IPS-18a (cell line): ENCODE results near the gene SMG9.

Experiments
- H3K27ac ChIP-seq: one replicate; pipeline ENCODE4 v1.5.1; 2013; ENCODE audit warnings: low read length
- H3K27me3 ChIP-seq: one replicate; pipeline ENCODE4 v1.6.1; 2013; ENCODE audit warnings: mild to moderate bottlenecking, low read length; ENCODE audit not compliant: control insufficient read depth, insufficient read depth
- H3K36me3 ChIP-seq: one replicate; pipeline ENCODE4 v1.6.1; 2013; ENCODE audit warnings: low read depth, low read length; ENCODE audit not compliant: control insufficient read depth
- H3K4me1 ChIP-seq: one replicate; pipeline ENCODE4 v1.6.1; 2013; ENCODE audit warnings: low read depth, low read length; ENCODE audit not compliant: control insufficient read depth
- H3K4me3 ChIP-seq: one replicate; pipeline ENCODE4 v1.5.1; 2013; ENCODE audit warnings: low read length
- H3K9ac ChIP-seq: one replicate; pipeline ENCODE4 v1.6.1; 2013; ENCODE audit warnings: mild to moderate bottlenecking, low read length, moderate library complexity
- H3K9me3 ChIP-seq: one replicate; pipeline ENCODE4 v1.6.1; 2013; ENCODE audit warnings: low read depth, low read length; ENCODE audit not compliant: control insufficient read depth

The SMG9 gene

DNA sequence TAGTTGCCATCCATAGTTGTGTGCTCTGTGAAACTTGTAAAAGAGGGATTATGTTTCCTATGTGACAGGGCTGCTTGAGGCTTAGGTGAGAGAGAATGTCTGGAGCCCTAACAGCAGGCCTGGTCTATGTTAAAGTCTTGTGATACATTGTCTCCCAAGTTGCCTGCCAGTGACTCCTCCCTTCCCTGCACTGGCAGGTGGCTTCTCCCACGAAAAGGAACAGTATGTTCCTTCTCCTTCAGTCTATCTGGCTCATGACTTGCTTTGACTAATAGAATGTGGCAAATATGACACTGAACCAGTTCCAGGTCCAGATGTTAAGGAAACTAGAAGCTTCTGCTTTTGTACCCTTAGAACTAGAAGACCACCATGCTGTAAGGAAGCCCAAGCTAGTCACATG is 31.9 kb upstream of the SMG9 start:
- Histone ChIP-seq H3K9ac (no peak overlapping the region), H3K36me3 (no peaks in the 10 kb centered on the region), H3K9me3 (no peaks in the 10 kb centered on the region), H3K4me3 (no peak overlapping the region), H3K27me3 (no peaks in the 10 kb centered on the region), H3K27ac (no peak overlapping the region), H3K4me1 (no peaks in the 10 kb centered on the region)

DNA sequence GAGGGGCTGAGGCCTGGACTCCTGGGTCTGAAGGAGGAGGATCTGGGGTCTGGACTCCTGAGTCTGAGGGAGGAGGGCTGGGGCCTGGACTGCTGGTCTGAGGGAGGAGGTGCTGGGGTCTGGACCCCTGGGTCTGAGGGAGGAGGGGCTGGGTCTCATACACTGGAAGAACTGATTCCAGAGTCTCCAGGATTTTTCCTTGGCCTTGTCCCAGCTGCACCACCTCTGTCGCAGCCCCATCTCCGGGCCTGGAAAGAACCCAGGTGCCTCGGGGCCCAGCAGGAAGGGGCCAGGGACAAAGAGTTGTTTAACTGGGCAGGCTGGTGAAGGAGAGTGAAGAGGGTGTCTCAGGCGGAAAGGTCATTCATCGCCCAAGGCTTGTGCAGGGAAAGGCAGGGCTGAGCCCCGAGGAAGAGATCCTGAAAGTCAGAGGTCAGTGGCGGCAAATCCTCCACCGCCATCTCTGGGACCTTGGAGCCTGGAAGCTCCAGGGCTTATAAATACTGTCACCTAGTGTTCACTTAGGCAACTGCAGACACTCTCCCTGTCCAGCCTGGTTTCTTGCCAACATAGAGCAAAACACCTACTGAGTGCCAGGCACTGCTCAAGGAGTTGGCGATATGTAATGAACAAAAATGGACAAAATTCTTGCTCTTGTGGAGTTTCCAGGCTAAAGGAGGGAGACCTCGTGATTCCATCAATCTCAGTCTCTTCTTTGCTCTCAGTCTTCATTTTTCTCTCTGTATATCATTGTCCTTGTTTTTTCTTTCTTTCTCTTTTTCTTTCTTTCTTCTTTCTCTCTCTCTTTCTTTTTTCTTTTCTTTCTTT is 30.4 kb upstream of the SMG9 start:
- no peak overlapping the region for H3K9ac ChIP-seq
- H3K4me3 ChIP-seq, result no peak overlapping the region
- H3K27me3 ChIP-seq, result no peaks in the 10 kb centered on the region
- no peak overlapping the region for H3K27ac ChIP-seq
- H3K36me3 ChIP-seq, result no peaks in the 10 kb centered on the region
- H3K9me3 ChIP-seq, result no peaks in the 10 kb centered on the region
- no peaks in the 10 kb centered on the region for H3K4me1 ChIP-seq

DNA sequence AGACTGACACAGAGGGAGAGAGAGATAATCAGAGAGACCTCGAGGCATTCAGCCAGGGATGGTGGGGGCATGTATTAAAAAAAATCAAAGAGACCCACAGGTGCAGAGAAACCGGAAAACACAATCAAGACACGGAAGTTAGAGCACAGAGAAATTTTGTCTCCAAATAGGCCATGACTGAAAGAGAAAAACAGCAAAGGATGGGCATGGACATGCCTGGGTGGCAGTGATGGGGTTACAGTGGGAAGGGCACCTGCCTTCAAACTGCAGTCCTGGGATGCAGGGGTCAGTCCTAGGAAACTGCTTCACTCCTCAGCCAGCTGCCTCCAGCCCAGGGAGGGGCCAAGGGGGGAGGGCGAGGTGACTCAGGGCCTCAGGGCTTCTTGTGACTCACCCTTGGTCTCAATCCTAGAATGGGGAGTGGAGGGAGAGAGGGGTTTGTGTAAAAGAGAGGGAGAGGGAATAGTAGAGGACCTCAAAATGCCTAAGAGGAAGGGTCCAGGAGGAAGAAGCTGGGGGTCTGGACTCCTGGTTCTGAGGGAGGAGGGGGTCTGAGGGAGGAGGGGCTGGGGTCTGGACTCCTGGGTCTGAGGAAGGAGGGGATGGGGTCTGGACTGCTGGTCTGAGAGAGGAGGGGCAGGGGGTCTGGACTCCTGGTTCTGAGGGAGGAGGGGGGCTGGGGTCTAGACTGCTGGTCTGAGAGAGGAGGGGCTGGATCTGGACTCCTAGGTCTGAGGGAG is 29.6 kb upstream of the SMG9 start:
- H3K9ac ChIP-seq, result no peak overlapping the region
- peaks cover 3% of the 10 kb centered on the region for H3K4me1 ChIP-seq
- H3K27ac ChIP-seq, result no peak overlapping the region
- H3K9me3 ChIP-seq, result no peaks in the 10 kb centered on the region
- H3K27me3 ChIP-seq, result no peaks in the 10 kb centered on the region
- no peaks in the 10 kb centered on the region for H3K36me3 ChIP-seq
- no peak overlapping the region for H3K4me3 ChIP-seq

DNA sequence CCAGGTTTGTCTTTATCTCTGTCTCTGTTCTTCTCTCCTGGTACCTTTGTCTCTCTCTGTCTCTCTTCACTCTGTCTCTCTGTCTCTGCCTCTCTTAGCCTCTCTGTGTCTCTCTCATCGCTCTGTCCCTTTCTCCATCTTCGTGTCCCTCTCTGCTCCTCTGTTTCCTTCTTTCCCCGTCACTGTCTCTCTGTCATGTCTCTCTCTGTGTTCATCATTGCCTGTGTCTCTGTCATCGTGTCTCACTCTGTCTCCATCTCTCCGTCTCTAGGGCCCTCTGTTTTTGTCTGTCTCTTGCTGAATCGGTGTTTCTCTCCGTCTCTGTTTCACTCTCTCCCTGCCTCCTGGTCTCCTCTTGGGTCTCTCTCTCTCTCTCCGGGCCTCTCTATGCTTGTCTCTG is 28.9 kb upstream of the SMG9 start:
- Histone ChIP-seq H3K9me3 (no peaks in the 10 kb centered on the region), H3K27ac (no peak overlapping the region), H3K4me1 (peaks cover 3% of the 10 kb centered on the region), H3K9ac (no peak overlapping the region), H3K36me3 (no peaks in the 10 kb centered on the region), H3K4me3 (no peak overlapping the region), H3K27me3 (no peaks in the 10 kb centered on the region)

DNA sequence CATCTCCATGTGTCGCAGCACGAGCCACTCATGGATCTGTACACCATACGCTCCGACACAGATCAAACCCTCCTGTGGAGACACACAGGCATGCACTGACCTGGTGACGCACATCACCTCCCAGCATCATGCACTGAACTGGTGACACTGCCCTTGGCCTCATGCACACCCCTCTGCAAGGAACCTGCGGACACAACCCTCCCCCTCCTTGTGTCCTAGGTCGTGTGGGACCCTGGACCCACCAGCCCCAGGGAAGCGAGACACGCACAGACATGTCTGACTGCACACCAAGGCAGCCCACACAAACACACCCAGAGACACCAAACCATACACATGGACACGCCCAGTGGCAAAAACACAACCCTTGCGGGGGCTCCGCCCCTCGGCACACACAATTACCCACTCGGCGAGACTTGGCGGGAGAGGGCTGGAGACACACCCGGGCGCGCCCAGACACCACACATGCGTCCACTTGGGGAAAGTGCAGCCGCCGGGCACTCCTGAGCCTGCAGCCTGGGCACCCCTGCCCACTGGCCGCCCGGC is 28.0 kb upstream of the SMG9 start:
- H3K27me3 ChIP-seq, result no peaks in the 10 kb centered on the region
- H3K9ac ChIP-seq, result no peak overlapping the region
- no peak overlapping the region for H3K27ac ChIP-seq
- H3K4me1 ChIP-seq, result peaks cover 3% of the 10 kb centered on the region
- H3K9me3 ChIP-seq, result no peaks in the 10 kb centered on the region
- H3K4me3 ChIP-seq, result no peak overlapping the region
- no peaks in the 10 kb centered on the region for H3K36me3 ChIP-seq

DNA sequence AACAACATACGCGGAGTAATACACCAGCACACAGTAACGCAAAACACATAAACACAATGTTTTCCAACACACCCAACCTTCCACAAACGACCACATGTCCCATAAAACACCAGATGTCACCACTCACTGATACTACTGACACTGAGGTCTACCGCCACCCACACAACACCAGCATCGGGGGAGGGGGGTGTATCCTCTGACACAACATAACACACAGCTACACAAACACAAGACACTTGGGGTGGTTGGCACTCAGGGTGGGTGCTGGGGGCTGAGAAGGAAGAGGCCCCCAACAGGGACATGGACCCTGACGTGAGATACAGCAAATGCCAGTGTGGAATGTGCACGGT is 27.5 kb upstream of the SMG9 start:
- no peak overlapping the region for H3K27ac ChIP-seq
- H3K4me3 ChIP-seq, result no peak overlapping the region
- peaks cover 8% of the 10 kb centered on the region for H3K4me1 ChIP-seq
- H3K9me3 ChIP-seq, result no peaks in the 10 kb centered on the region
- no peak overlapping the region for H3K9ac ChIP-seq
- no peaks in the 10 kb centered on the region for H3K27me3 ChIP-seq
- no peaks in the 10 kb centered on the region for H3K36me3 ChIP-seq

DNA sequence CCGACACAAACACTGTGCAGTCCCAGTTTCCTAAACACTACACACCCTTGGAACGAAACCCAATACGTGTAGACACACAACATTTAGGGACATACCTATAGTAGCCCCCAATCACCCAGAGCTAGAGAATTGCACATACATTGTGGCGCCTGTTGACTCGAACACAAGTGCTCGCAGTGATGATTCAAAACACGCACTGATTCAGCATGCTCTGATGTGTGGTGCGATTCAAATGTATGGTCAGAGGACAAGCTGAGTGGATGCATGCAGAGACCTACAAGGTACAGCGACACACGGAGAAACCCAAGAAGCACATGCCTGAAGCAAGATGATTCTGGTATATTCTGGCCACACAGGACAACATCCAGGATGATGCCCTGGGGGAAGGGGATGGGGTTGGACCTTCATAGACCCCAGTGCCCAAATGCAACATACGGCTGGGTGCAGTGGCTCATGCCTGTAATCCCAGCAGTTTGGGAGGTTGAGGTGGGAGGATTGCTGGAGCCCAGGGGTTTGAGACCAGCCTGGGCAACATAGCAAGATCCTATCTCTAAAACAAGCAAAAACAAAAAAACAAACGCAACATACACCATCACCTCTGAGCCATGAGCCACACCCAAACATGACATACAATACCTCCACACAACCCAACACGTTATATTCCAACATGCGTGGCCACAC is 27.0 kb upstream of the SMG9 start:
- peaks cover 10% of the 10 kb centered on the region for H3K4me1 ChIP-seq
- H3K27me3 ChIP-seq, result no peaks in the 10 kb centered on the region
- H3K9me3 ChIP-seq, result no peaks in the 10 kb centered on the region
- no peak overlapping the region for H3K4me3 ChIP-seq
- no peaks in the 10 kb centered on the region for H3K36me3 ChIP-seq
- no peak overlapping the region for H3K9ac ChIP-seq
- no peak overlapping the region for H3K27ac ChIP-seq

DNA sequence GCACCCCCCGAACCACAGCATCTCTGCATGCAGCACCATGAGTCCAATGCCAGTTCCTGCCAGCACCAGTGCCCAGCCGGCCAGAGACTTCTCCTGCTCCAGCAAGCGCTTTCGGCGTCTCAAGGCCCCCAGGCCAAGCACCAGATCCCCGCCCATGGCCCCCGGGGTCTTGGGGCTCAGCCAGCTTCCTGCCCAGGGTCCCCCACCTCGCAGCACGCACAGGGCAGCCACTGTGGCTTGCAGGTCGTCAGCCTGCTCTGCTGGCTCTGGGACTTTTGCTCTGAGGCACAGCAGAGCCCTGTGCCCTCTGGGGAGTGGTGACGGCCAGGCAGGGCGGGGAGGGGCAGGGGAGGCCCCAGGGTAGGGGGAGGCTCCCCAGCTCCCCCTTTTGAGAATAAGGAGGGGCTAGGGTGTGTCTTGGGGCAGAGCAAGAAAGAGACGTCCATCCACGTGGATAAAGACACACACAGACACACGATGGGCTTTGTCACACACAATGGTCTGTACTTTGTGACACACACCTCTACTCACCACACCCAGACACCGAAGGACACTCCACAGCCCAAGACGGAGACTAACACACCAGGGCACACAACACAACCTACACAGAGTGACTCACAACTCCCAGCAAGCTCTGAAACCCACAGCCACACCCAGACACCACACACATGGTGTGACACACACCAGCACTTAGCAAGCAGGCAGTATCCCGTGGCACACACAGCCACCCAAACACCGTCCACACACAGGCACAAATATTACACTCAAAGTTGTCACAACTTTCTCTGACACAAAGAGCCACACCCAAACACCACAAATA is 26.2 kb upstream of the SMG9 start, which contains the start of gene KCNN4:
Gene KCNN4 (minus strand): TSS at position 268 of the 820 bp plus-strand sequence. CDS start 112 bp downstream, at position 156.
- H3K27ac ChIP-seq, result no peak within 1 kb of the TSS
- H3K9ac ChIP-seq, result no peak within 1 kb of the TSS
- no peak within 1 kb of the TSS for H3K4me3 ChIP-seq
- H3K27me3 ChIP-seq, result no peaks in the 10 kb centered on the region
- H3K36me3 ChIP-seq, result no peaks in the 10 kb centered on the region
- H3K4me1 ChIP-seq, result peaks cover 10% of the 10 kb centered on the region
- H3K9me3 ChIP-seq, result no peaks in the 10 kb centered on the region

DNA sequence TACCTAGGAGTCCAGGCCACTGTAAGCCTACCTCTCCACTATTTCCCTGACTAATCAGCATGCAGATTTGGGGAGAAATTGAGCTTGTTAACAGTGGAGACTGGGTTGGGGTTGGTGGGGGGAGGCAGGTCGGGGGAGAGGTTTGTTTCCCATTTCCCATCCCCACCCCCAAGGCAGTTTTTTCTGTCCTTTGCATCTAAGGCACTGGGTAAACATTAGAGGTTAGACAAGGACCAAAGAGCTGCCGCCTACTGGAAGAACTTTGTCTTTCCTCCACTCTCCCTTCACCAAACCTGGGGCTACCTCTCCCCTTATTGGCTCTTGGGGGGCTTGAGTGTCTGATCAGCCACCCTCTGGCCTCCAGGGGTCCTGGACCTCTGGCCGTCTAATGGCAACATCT is 25.1 kb upstream of the SMG9 start:
- H3K27me3 ChIP-seq, result peaks cover 8% of the 10 kb centered on the region
- H3K27ac ChIP-seq, result no peak overlapping the region
- H3K9ac ChIP-seq, result no peak overlapping the region
- H3K9me3 ChIP-seq, result no peaks in the 10 kb centered on the region
- H3K36me3 ChIP-seq, result no peaks in the 10 kb centered on the region
- H3K4me1 ChIP-seq, result peaks cover 10% of the 10 kb centered on the region
- no peak overlapping the region for H3K4me3 ChIP-seq

DNA sequence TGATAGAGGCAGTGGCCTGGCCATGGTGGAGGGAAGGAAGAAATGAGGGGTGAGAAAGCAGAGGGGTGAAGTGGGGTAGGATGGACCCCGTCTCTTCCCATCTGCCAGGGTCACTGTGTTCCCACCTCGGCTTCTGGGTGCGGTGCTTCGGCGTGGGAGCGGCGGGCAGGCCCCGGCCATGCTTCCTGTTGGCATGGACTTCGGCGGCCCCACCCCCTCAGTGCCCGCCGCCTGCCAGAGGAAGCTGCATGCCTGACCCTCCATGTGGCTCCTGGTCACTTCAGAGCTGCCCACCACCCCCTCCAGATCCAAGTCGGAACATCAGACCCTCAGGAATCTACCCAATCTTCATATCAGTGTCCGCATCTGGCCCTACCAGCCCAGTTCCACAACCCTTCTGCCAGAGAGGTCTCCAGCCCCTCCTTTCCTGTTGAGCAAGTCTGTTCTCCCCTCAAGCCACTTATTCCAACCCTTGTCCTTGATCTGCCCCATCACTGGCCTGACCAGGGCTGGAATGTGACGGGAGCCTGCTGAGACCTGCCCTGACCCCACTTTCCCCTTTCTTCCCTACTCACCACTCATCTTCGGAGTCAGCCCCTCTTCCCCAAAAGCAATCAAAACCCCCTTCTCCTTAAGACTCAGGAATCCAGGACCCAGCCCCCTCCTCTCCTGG is 24.5 kb upstream of the SMG9 start:
- no peaks in the 10 kb centered on the region for H3K36me3 ChIP-seq
- H3K4me1 ChIP-seq, result peaks cover 10% of the 10 kb centered on the region
- H3K9me3 ChIP-seq, result no peaks in the 10 kb centered on the region
- no peak overlapping the region for H3K9ac ChIP-seq
- H3K27me3 ChIP-seq, result peaks cover 13% of the 10 kb centered on the region
- H3K27ac ChIP-seq, result no peak overlapping the region
- H3K4me3 ChIP-seq, result no peak overlapping the region
